ENCODE data around the gene CORO1C. TPM values are rescaled to one million over a fixed set of nuclear protein-coding genes. Genes with fewer than 3 reads are reported as not detected.

CORO1C gene
- total and polyA plus RNA-seq, 2 donors (not counting 3 experiments of a cell fraction or from before 2014, with no cell fraction given): 150 to 240 TPM

- TF ChIP-seq CTCF (IDR thresholded peaks at IDR 0.05; ENCODE audit: extremely low read depth in 1 of 2, insufficient read depth in 1 of 2, low read depth in 1 of 2, low read length in 2 of 2): no peak
- TF ChIP-seq, protein P1, sequence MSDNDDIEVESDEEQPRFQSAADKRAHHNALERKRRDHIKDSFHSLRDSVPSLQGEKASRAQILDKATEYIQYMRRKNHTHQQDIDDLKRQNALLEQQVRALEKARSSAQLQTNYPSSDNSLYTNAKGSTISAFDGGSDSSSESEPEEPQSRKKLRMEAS (IDR thresholded peaks at IDR 0.05; ENCODE audit: insufficient read depth, insufficient read length): no peak
- no peak overlapping the region for H3K9ac ChIP-seq (replicated peaks; ENCODE audit: extremely low read depth, insufficient read depth, low read length)
- dilution Hi-C loops (cut with MboI; ENCODE audit: extremely low pct_ligation_motif_present, low sequenced_read_pairs): no loop called here
- ChIA-PET CTCF (interaction anchor here (3.7 kb wide), 1 partner anchor 9 kb away, joined by 12 read pairs; no protein-coding TSS in a partner anchor), POLR2A (interaction anchor here (0.6 kb wide), 1 partner anchor 1756 kb away, joined by 3 read pairs; the partner anchor contains the start of gene TMEM263)
- FAIRE-seq (peak; percentile 28), DNase-seq (ENCODE audit: low read depth, low spot score) (no peak)
- no peak overlapping the region for H2AFZ ChIP-seq (ENCODE audit: low read depth, low read length)
- no peaks in the 10 kb centered on the region for H3K36me3 ChIP-seq (ENCODE audit: control insufficient read depth in 2 of 2, extremely low read depth in 1 of 2, insufficient read depth in 2 of 2, low read length in 2 of 2)
- H3K27me3 ChIP-seq (ENCODE audit: control insufficient read depth in 2 of 2, insufficient read depth in 2 of 2, low read length in 2 of 2): no peaks in the 10 kb centered on the region
- peaks cover 94% of the 10 kb centered on the region for H3K79me2 ChIP-seq (ENCODE audit: control insufficient read depth, insufficient read depth, low read length)
- H3K4me3 ChIP-seq (replicated peaks in 1 of 3; ENCODE audit: insufficient read depth in 1 of 3, low read depth in 1 of 3, low read length in 3 of 3): no peak overlapping the region
- no peak overlapping the region for H3K27ac ChIP-seq (ENCODE audit: insufficient read depth, low read depth, low read length)
- BruUV-seq (replicated peaks): no TSS peak
- H3K4me1 ChIP-seq (ENCODE audit: control insufficient read depth, extremely low read depth, insufficient read depth, low read length): peaks cover 3% of the 10 kb centered on the region
- H4K20me1 ChIP-seq (replicated peaks; ENCODE audit: control insufficient read depth, extremely low read depth, insufficient read depth, low read length): peaks cover 5% of the 10 kb centered on the region
- no peak overlapping the region for H3K4me2 ChIP-seq (ENCODE audit: insufficient read depth, low read length)
- peaks cover 3% of the 10 kb centered on the region for H3K9me1 ChIP-seq (replicated peaks; ENCODE audit: control insufficient read depth, extremely low read depth, insufficient read depth, low read length)
- intact Hi-C loops (cut with micrococcal nuclease): no loop called here
- H3K9me3 ChIP-seq (replicated peaks; ENCODE audit: control insufficient read depth, insufficient read depth, low read length): no peaks in the 10 kb centered on the region
These were observed 19.7 kb downstream of the CORO1C start for GRCh38 chr12:108711489-108712164.

GRCh38 chr12:108709697-108710096 lies 21.6 kb downstream of the CORO1C start:
- peak; percentile 28 for FAIRE-seq
- Histone ChIP-seq H4K20me1 (replicated peaks; ENCODE audit: control insufficient read depth, extremely low read depth, insufficient read depth, low read length) (peaks cover 5% of the 10 kb centered on the region), H3K9ac (replicated peaks; ENCODE audit: extremely low read depth, insufficient read depth, low read length) (no peak overlapping the region), H3K4me2 (ENCODE audit: insufficient read depth, low read length) (no peak overlapping the region), H3K4me1 (ENCODE audit: control insufficient read depth, extremely low read depth, insufficient read depth, low read length) (peaks cover 3% of the 10 kb centered on the region), H3K27me3 (ENCODE audit: control insufficient read depth in 2 of 2, insufficient read depth in 2 of 2, low read length in 2 of 2) (no peaks in the 10 kb centered on the region), H3K36me3 (ENCODE audit: control insufficient read depth in 2 of 2, extremely low read depth in 1 of 2, insufficient read depth in 2 of 2, low read length in 2 of 2) (peaks cover 0 to under 1% of the 10 kb centered on the region in 2 experiments), H3K79me2 (ENCODE audit: control insufficient read depth, insufficient read depth, low read length) (peaks cover 95% of the 10 kb centered on the region), H2AFZ (ENCODE audit: low read depth, low read length) (no peak overlapping the region), H3K9me3 (replicated peaks; ENCODE audit: control insufficient read depth, insufficient read depth, low read length) (no peaks in the 10 kb centered on the region), H3K27ac (ENCODE audit: insufficient read depth, low read depth, low read length) (no peak overlapping the region), H3K9me1 (replicated peaks; ENCODE audit: control insufficient read depth, extremely low read depth, insufficient read depth, low read length) (peaks cover 3% of the 10 kb centered on the region), H3K4me3 (replicated peaks in 1 of 3; ENCODE audit: insufficient read depth in 1 of 3, low read depth in 1 of 3, low read length in 3 of 3) (no peak overlapping the region)
- BruUV-seq (replicated peaks): no TSS peak
- intact Hi-C loops (cut with micrococcal nuclease) (no loop called here), dilution Hi-C loops (cut with MboI; ENCODE audit: extremely low pct_ligation_motif_present, low sequenced_read_pairs) (no loop called here)
- no peak for DNase-seq (ENCODE audit: low read depth, low spot score)
- no peak for TF ChIP-seq JUN (IDR thresholded peaks at IDR 0.05; ENCODE audit: borderline replicate concordance, insufficient read depth, insufficient read length, low read depth)
- no peak for TF ChIP-seq FOS (IDR thresholded peaks at IDR 0.05; ENCODE audit: borderline replicate concordance, insufficient read depth, low read length)
- no peak for TF ChIP-seq MYC (IDR thresholded peaks at IDR 0.05; ENCODE audit: low read depth, low read length)
- TF ChIP-seq, protein P1 (IDR thresholded peaks at IDR 0.05; ENCODE audit: insufficient read depth, insufficient read length): no peak
- TF ChIP-seq POLR2AphosphoS5 (IDR thresholded peaks at IDR 0.05; ENCODE audit: insufficient read depth, low read depth, low read length): no peak
- no peak for TF ChIP-seq CTCF (IDR thresholded peaks at IDR 0.05; ENCODE audit: extremely low read depth in 1 of 2, insufficient read depth in 1 of 2, low read depth in 1 of 2, low read length in 2 of 2)
- TF ChIP-seq EZH2 (IDR thresholded peaks at IDR 0.05; ENCODE audit: borderline replicate concordance, low read depth, low read length, severe bottlenecking): no peak
- TF ChIP-seq POLR2A (IDR thresholded peaks at IDR 0.05; ENCODE audit: low read depth, low read length): no peak
- no peak for TF ChIP-seq GATA2 (IDR thresholded peaks at IDR 0.05; ENCODE audit: insufficient read depth, insufficient read length, low read depth, low read length)
- ChIA-PET POLR2A (no interaction called here), CTCF (interaction anchor here (1.2 to 1.3 kb wide), 2 partner anchors 8 to 19 kb away, joined by 3 read pairs; no protein-coding TSS in a partner anchor)

Measured in endothelial cell of umbilical vein (primary cell).